ENCODE results near the gene TSHZ2.

DNA sequence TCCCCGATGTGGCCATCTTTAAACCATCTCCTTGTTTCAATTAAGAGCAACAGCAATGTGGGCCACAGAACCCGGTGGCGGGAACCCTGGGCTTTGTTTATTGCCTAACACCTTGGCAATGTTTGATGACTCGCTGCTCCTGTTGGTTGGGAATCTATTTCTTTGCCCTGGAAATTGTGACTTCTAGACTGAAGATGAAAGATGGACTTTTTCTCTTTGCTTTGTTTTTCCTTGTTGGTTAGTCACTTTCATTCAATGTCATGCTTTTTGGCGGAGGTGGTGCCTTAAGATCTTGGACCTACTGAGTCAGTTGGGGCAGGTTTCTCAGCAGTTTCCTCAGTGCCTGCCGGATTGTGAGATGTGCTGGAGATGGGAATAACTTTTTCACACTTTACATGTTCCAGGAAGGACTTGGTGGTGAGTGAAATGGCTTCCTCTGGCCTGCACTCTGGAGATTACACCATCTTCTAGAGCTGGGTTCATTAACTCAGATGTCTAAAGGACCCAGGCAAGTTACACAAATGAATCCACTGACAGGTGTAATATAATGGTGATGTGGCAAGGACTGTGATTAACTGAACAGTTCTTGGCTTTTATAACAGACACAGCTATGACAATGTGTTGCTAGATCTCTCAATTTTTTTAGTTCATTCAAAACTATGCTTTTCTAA is 56.3 kb downstream of the TSHZ2 start:
- TF ChIP-seq, protein P1, sequence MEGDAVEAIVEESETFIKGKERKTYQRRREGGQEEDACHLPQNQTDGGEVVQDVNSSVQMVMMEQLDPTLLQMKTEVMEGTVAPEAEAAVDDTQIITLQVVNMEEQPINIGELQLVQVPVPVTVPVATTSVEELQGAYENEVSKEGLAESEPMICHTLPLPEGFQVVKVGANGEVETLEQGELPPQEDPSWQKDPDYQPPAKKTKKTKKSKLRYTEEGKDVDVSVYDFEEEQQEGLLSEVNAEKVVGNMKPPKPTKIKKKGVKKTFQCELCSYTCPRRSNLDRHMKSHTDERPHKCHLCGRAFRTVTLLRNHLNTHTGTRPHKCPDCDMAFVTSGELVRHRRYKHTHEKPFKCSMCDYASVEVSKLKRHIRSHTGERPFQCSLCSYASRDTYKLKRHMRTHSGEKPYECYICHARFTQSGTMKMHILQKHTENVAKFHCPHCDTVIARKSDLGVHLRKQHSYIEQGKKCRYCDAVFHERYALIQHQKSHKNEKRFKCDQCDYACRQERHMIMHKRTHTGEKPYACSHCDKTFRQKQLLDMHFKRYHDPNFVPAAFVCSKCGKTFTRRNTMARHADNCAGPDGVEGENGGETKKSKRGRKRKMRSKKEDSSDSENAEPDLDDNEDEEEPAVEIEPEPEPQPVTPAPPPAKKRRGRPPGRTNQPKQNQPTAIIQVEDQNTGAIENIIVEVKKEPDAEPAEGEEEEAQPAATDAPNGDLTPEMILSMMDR (conservative IDR thresholded peaks at IDR 0.05): no peak
- TF ChIP-seq ZFX (IDR thresholded peaks at IDR 0.05): no peak

Measured in C4-2B (cell line).